ENCODE results near the gene OXSR1.
A peak's percentile ranks its signal among the peaks of the same experiment; 100 is the strongest.

OXSR1 gene

DNA sequence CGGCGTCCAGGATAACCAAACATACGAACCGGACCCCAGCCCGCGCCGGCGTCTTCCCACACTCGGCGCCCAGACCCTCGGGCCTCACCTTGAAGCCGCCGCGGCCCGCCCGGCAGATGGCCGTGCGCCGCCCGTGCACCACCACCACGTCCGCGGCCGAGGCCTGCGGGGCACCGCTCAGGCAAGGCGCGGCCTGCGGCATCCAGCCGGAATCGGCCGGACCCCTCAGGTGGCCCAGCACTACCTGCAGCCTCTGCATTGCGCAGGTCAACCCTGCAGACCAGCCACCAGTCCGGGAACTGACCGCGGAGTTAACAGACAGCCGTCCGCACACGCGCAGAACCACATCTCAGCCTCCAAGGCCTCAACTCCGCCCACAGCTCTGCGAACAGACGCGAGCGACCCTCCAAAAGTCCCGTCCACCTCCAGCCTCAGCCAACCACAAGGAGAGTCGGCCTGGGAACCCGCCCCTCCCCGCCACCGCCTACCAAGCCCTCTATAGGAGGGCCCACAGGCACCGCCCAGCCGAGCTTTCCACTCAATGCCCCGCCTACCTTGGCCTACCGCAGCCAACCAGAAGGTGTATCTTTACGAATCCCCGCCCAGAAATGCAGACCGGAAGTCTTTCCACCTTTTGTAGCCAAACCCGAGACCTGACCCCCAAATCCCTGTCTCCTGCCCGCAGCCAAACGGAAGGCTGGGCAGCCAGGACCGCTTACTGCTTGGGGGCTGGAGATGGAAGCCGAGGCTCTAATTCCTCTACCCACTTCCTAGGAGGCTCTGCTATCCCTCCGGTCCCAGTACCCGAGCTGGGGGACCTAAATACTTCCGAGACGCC, 28.3 kb upstream of the OXSR1 start, which contains the start of gene ACAA1:
Gene ACAA1, minus strand, starts transcription at position 351 of the 838 bp plus-strand sequence. Its CDS starts 92 bp downstream, at position 259.
- DNase-seq (ENCODE audit: low read depth) = peak; percentile 99
- TF ChIP-seq, protein P1, sequence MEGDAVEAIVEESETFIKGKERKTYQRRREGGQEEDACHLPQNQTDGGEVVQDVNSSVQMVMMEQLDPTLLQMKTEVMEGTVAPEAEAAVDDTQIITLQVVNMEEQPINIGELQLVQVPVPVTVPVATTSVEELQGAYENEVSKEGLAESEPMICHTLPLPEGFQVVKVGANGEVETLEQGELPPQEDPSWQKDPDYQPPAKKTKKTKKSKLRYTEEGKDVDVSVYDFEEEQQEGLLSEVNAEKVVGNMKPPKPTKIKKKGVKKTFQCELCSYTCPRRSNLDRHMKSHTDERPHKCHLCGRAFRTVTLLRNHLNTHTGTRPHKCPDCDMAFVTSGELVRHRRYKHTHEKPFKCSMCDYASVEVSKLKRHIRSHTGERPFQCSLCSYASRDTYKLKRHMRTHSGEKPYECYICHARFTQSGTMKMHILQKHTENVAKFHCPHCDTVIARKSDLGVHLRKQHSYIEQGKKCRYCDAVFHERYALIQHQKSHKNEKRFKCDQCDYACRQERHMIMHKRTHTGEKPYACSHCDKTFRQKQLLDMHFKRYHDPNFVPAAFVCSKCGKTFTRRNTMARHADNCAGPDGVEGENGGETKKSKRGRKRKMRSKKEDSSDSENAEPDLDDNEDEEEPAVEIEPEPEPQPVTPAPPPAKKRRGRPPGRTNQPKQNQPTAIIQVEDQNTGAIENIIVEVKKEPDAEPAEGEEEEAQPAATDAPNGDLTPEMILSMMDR (conservative IDR thresholded peaks at IDR 0.05; ENCODE audit: low read length) = no peak
- H3K4me3 ChIP-seq (ENCODE audit: low read length) = peak within 1 kb of the TSS; percentile 86

- no peak for DNase-seq (ENCODE audit: low read depth)
- H3K4me3 ChIP-seq (ENCODE audit: low read length) = peak overlapping the region; percentile 86
- TF ChIP-seq, protein P1 (conservative IDR thresholded peaks at IDR 0.05; ENCODE audit: low read length) = peak; percentile 23; the same call in 1 of the 2 replicates
Observed at GRCh38 chr3:38137615-38138348, 27.6 kb upstream of the OXSR1 start.

DNA sequence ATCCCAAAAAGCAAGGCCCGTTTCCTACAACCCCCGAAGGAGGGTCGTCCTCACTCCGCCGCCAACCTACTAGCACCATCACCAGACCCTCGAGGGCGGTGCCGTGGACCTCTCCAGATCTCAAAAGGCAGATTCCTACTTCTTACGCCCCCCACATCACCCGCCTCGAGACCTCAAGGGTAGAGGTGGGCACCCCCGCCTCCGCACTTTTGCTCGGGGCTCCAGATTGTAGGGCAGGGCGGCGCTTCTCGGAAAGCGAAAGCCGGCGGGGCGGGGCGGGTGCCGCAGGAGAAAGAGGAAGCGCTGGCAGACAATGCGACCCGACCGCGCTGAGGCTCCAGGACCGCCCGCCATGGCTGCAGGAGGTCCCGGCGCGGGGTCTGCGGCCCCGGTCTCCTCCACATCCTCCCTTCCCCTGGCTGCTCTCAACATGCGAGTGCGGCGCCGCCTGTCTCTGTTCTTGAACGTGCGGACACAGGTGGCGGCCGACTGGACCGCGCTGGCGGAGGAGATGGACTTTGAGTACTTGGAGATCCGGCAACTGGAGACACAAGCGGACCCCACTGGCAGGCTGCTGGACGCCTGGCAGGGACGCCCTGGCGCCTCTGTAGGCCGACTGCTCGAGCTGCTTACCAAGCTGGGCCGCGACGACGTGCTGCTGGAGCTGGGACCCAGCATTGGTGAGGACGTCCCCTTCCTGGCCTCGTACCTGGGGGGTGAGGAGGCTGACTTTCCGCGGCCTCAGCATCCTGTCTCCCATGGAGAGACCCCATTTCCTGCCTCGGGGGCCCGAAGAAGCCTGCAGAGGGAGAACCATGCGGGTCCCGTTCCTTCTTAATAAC, 26.8 kb upstream of the OXSR1 start, which contains the start of gene MYD88:
Gene MYD88, plus strand, starts transcription at position 313 of the 842 bp plus-strand sequence. Its CDS starts 40 bp downstream, at position 353.
- peak; percentile 54 for DNase-seq (ENCODE audit: low read depth)
- H3K4me3 ChIP-seq (ENCODE audit: low read length) = peak within 1 kb of the TSS; percentile 86
- TF ChIP-seq, protein P1 (conservative IDR thresholded peaks at IDR 0.05; ENCODE audit: low read length) = no peak

DNA sequence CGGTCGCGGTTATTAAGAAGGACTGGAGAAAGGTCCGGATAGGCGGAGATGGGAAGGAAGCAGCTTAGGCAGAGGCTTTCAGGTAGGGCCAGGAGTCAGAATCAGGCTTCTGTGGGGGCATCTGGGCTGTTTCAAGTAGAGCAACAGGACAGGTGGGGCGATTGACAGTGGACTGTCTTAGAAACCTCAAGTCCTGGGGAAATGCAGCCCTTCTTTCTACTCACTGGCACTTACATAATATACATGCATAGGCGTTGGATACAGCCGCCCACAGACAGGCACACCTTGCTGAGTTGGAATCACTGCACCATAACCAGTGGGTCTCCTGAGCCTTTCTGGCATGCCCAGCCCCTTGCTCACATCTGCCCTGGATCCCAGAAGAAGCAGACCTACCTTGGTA, 26.1 kb upstream of the OXSR1 start:
- H3K4me3 ChIP-seq (ENCODE audit: low read length) = peak overlapping the region; percentile 86
- DNase-seq (ENCODE audit: low read depth) = no peak
- TF ChIP-seq, protein P1 (conservative IDR thresholded peaks at IDR 0.05; ENCODE audit: low read length) = no peak

- TF ChIP-seq, protein P1 (conservative IDR thresholded peaks at IDR 0.05; ENCODE audit: low read length) = no peak
- DNase-seq (ENCODE audit: low read depth) = no peak
- peak overlapping the region; percentile 86 for H3K4me3 ChIP-seq (ENCODE audit: low read length)
Observed at GRCh38 chr3:38139652-38140051, 25.7 kb upstream of the OXSR1 start.

- H3K4me3 ChIP-seq (ENCODE audit: low read length) = no peak overlapping the region
- TF ChIP-seq, protein P1 (conservative IDR thresholded peaks at IDR 0.05; ENCODE audit: low read length) = no peak
- DNase-seq (ENCODE audit: low read depth) = no peak
Observed at GRCh38 chr3:38140326-38141172, 24.8 kb upstream of the OXSR1 start.
